Measurements from ENCODE around the gene SYNM.

DNA sequence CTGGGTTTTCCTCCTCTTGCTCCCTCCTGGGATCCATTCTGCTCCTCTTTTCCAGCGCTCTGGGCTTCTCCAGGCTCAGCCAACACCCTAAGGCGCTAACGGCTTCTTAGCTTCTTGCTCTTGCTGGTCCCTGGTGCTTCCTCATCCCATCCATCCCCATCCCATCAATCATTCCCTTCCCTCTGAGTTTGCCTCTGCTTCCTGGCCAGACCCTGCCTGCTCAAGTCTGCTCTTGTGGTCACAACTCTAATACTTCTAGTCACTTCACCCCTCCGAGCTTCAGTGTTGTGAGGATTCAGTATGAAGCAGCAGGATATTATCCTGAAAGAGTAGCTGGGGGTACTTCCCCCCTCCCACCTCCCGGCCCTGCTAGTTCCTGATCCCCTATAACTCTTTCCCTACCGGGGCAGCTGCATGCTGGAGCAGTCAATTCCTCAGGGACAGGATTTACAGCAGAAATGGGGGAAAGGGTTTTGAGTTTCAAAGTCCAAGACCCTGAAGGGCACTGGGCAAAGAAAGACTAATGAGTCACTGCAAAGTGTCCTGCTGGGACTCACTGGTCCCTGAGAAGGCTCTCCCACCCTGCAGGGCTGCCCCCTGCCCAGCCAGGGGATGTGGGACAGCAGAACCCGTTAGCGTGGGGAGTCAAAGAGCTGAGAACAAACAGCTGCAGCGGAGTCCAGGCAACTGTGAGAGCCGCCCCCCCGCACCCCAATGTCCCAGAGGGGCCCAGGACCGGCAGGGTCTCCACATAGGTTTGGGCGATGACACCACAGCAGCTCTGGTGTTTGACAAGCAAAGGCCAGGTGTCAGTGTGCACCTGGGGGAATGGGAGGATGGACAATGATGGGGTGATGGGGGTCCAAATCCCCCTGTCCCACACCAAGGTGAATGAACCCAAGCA lies 2.3 kb upstream of the SYNM start:
- TF ChIP-seq, protein P1, sequence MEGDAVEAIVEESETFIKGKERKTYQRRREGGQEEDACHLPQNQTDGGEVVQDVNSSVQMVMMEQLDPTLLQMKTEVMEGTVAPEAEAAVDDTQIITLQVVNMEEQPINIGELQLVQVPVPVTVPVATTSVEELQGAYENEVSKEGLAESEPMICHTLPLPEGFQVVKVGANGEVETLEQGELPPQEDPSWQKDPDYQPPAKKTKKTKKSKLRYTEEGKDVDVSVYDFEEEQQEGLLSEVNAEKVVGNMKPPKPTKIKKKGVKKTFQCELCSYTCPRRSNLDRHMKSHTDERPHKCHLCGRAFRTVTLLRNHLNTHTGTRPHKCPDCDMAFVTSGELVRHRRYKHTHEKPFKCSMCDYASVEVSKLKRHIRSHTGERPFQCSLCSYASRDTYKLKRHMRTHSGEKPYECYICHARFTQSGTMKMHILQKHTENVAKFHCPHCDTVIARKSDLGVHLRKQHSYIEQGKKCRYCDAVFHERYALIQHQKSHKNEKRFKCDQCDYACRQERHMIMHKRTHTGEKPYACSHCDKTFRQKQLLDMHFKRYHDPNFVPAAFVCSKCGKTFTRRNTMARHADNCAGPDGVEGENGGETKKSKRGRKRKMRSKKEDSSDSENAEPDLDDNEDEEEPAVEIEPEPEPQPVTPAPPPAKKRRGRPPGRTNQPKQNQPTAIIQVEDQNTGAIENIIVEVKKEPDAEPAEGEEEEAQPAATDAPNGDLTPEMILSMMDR (IDR thresholded peaks at IDR 0.05): no peak
- TF ChIP-seq POLR2A (IDR thresholded peaks at IDR 0.05): no peak

Data from body of pancreas (tissue), 4 donors.